GM10266 (cell line): Measurements from ENCODE around the gene TMC8.

Experiments used
- DNase-seq: peaks from one replicate; pipeline ENCODE4 v3.0.0; 2012; ENCODE audit errors: extremely low spot score
- CTCF ChIP-seq: IDR thresholded peaks from 2 replicates; pipeline ENCODE4 v1.5.1; 2012; ENCODE audit warnings: mild to moderate bottlenecking, low read depth; ENCODE audit not compliant: control insufficient read depth, insufficient read depth; ENCODE audit errors: missing control alignments

The TMC8 gene

GRCh38 chr17:78154903-78155811 is 24.6 kb downstream of the TMC8 start:
- DNase-seq, result peak; percentile 75
- no peak for TF ChIP-seq CTCF

GRCh38 chr17:78159575-78160158 is 29.1 kb downstream of the TMC8 start:
- DNase-seq, result no peak
- no peak for TF ChIP-seq CTCF

GRCh38 chr17:78163881-78164747 is 33.5 kb downstream of the TMC8 start:
- no peak for TF ChIP-seq CTCF
- no peak for DNase-seq

GRCh38 chr17:78164748-78165607 is 34.4 kb downstream of the TMC8 start:
- no peak for TF ChIP-seq CTCF
- no peak for DNase-seq

GRCh38 chr17:78166416-78166815 is 35.8 kb downstream of the TMC8 start:
- no peak for TF ChIP-seq CTCF
- DNase-seq, result no peak

- DNase-seq, result peak; percentile 93
- no peak for TF ChIP-seq CTCF
Observed at GRCh38 chr17:78168242-78168902, 37.8 kb downstream of the TMC8 start, which contains the start of gene SYNGR2. Gene SYNGR2 (plus strand): TSS chr17:78168581. CDS start chr17:78168617, 36 bp downstream.
